Ishikawa (cell line): Measurements from ENCODE around the gene PLEKHJ1.

ENCODE experiments used
- CEBPB ChIP-seq: IDR thresholded peaks from 2 replicates; pipeline ENCODE4 v1.6.1; 2012
- EGR1 ChIP-seq: IDR thresholded peaks from 2 replicates; pipeline ENCODE4 v1.6.1; 2012
- FOXM1 ChIP-seq: IDR thresholded peaks from 2 replicates; pipeline ENCODE4 v1.6.1; 2012; ENCODE audit warnings: low read depth, borderline replicate concordance
- NFIC ChIP-seq: IDR thresholded peaks from 2 replicates; pipeline ENCODE4 v1.6.1; 2012
- TCF12 ChIP-seq: IDR thresholded peaks from 2 replicates; pipeline ENCODE4 v1.6.1; 2012; ENCODE audit warnings: low read depth

- TF ChIP-seq CEBPB (no peak), FOXM1 (no peak), TCF12 (no peak), NFIC (no peak), EGR1 (no peak)
Observed at GRCh38 chr19:2268480-2268830, 32.3 kb upstream of the PLEKHJ1 start.
